ENCODE measurements around the gene SHANK2. TPM values are rescaled to one million over a fixed set of nuclear protein-coding genes. Genes with fewer than 3 reads are reported as not detected.
A peak's percentile ranks its signal among the peaks of the same experiment; 100 is the strongest.

SHANK2 gene
- total and polyA plus RNA-seq, 2 donors (not counting 3 experiments of a cell fraction or from before 2014, with no cell fraction given) = not detected

DNA sequence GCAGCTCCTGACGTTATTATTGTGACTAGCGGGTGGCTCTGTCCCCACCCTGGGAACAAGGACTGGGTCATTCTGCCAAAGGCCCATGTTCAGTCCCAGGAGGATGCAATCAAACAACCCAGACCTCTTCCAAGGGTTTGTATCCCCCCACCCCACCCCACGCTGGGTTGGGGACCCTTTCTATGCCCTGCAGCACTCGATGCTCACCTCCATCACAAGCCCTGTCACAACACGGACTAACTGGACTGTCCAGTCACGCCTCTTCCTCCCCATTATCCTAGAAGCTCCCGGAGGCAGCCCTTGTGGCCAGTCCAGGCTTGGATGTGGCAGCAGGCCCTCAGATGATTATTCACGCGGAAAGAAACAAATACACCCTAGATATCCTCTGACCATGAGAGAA is 3.7 kb downstream of the SHANK2 start:
- no peak for FAIRE-seq

DNA sequence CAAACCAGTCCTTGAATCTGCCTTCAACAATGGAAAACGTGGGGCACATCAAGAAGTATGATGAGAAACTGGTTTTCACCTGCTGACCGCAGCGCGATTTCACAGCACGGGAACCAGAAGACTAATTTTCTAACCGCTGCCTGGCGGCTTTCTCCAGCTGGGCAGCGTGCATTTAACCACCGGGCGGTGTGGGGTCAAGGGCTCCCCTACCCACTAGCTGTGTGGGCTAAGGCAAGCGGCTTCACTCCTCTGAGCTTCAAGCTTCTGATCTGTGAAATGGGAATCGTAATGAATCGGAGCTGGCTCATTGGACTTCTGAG is 4.2 kb downstream of the SHANK2 start:
- Histone ChIP-seq H2AFZ (ENCODE audit: low read depth, low read length) (no peak overlapping the region), H3K27ac (ENCODE audit: insufficient read depth, low read depth, low read length) (no peak overlapping the region), H3K4me3 (replicated peaks in 1 of 3; ENCODE audit: insufficient read depth in 1 of 3, low read depth in 1 of 3, low read length in 3 of 3) (no peak overlapping the region), H3K79me2 (ENCODE audit: control insufficient read depth, insufficient read depth, low read length) (no peaks in the 10 kb centered on the region), H3K4me1 (ENCODE audit: control insufficient read depth, extremely low read depth, insufficient read depth, low read length) (no peaks in the 10 kb centered on the region), H3K9me1 (replicated peaks; ENCODE audit: control insufficient read depth, extremely low read depth, insufficient read depth, low read length) (no peaks in the 10 kb centered on the region), H3K4me2 (ENCODE audit: insufficient read depth, low read length) (no peak overlapping the region), H3K27me3 (ENCODE audit: control insufficient read depth in 2 of 2, insufficient read depth in 2 of 2, low read length in 2 of 2) (peaks cover 9 to 28% of the 10 kb centered on the region in 2 experiments), H4K20me1 (replicated peaks; ENCODE audit: control insufficient read depth, extremely low read depth, insufficient read depth, low read length) (no peaks in the 10 kb centered on the region), H3K36me3 (ENCODE audit: control insufficient read depth in 2 of 2, extremely low read depth in 1 of 2, insufficient read depth in 2 of 2, low read length in 2 of 2) (no peaks in the 10 kb centered on the region), H3K9ac (replicated peaks; ENCODE audit: extremely low read depth, insufficient read depth, low read length) (no peak overlapping the region), H3K9me3 (replicated peaks; ENCODE audit: control insufficient read depth, insufficient read depth, low read length) (no peaks in the 10 kb centered on the region)
- FAIRE-seq (no peak), DNase-seq (ENCODE audit: low read depth, low spot score) (no peak)
- TF ChIP-seq FOS (IDR thresholded peaks at IDR 0.05; ENCODE audit: borderline replicate concordance, insufficient read depth, low read length) (no peak), EZH2 (IDR thresholded peaks at IDR 0.05; ENCODE audit: borderline replicate concordance, low read depth, low read length, severe bottlenecking) (no peak), JUN (IDR thresholded peaks at IDR 0.05; ENCODE audit: borderline replicate concordance, insufficient read depth, insufficient read length, low read depth) (no peak), MYC (IDR thresholded peaks at IDR 0.05; ENCODE audit: low read depth, low read length) (no peak)
- TF ChIP-seq, protein P1, sequence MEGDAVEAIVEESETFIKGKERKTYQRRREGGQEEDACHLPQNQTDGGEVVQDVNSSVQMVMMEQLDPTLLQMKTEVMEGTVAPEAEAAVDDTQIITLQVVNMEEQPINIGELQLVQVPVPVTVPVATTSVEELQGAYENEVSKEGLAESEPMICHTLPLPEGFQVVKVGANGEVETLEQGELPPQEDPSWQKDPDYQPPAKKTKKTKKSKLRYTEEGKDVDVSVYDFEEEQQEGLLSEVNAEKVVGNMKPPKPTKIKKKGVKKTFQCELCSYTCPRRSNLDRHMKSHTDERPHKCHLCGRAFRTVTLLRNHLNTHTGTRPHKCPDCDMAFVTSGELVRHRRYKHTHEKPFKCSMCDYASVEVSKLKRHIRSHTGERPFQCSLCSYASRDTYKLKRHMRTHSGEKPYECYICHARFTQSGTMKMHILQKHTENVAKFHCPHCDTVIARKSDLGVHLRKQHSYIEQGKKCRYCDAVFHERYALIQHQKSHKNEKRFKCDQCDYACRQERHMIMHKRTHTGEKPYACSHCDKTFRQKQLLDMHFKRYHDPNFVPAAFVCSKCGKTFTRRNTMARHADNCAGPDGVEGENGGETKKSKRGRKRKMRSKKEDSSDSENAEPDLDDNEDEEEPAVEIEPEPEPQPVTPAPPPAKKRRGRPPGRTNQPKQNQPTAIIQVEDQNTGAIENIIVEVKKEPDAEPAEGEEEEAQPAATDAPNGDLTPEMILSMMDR (IDR thresholded peaks at IDR 0.05; ENCODE audit: extremely low read depth in 1 of 2, insufficient read depth in 1 of 2, low read depth in 1 of 2, low read length in 2 of 2) = no peak
- TF ChIP-seq, protein P2, sequence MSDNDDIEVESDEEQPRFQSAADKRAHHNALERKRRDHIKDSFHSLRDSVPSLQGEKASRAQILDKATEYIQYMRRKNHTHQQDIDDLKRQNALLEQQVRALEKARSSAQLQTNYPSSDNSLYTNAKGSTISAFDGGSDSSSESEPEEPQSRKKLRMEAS (IDR thresholded peaks at IDR 0.05; ENCODE audit: insufficient read depth, insufficient read length) = no peak
- dilution Hi-C loops (cut with MboI; ENCODE audit: extremely low pct_ligation_motif_present, low sequenced_read_pairs) (no loop called here), intact Hi-C loops (cut with micrococcal nuclease) (no loop called here)
- no TSS peak for BruUV-seq (replicated peaks)
- ChIA-PET CTCF (no interaction called here), POLR2A (no interaction called here)

More for the DNA sequence above, 3.7 kb downstream of the SHANK2 start:
- Histone ChIP-seq H3K9me3 (replicated peaks; ENCODE audit: control insufficient read depth, insufficient read depth, low read length) (no peaks in the 10 kb centered on the region), H3K9ac (replicated peaks; ENCODE audit: extremely low read depth, insufficient read depth, low read length) (no peak overlapping the region), H3K36me3 (ENCODE audit: control insufficient read depth in 2 of 2, extremely low read depth in 1 of 2, insufficient read depth in 2 of 2, low read length in 2 of 2) (no peaks in the 10 kb centered on the region), H3K27me3 (ENCODE audit: control insufficient read depth in 2 of 2, insufficient read depth in 2 of 2, low read length in 2 of 2) (peaks cover 10 to 32% of the 10 kb centered on the region in 2 experiments), H3K4me1 (ENCODE audit: control insufficient read depth, extremely low read depth, insufficient read depth, low read length) (no peaks in the 10 kb centered on the region), H2AFZ (ENCODE audit: low read depth, low read length) (no peak overlapping the region), H3K9me1 (replicated peaks; ENCODE audit: control insufficient read depth, extremely low read depth, insufficient read depth, low read length) (no peaks in the 10 kb centered on the region), H3K4me2 (ENCODE audit: insufficient read depth, low read length) (no peak overlapping the region), H3K4me3 (replicated peaks in 1 of 3; ENCODE audit: insufficient read depth in 1 of 3, low read depth in 1 of 3, low read length in 3 of 3) (no peak overlapping the region), H3K79me2 (ENCODE audit: control insufficient read depth, insufficient read depth, low read length) (no peaks in the 10 kb centered on the region), H3K27ac (ENCODE audit: insufficient read depth, low read depth, low read length) (no peak overlapping the region), H4K20me1 (replicated peaks; ENCODE audit: control insufficient read depth, extremely low read depth, insufficient read depth, low read length) (no peaks in the 10 kb centered on the region)
- dilution Hi-C loops (cut with MboI; ENCODE audit: extremely low pct_ligation_motif_present, low sequenced_read_pairs) (no loop called here), intact Hi-C loops (cut with micrococcal nuclease) (no loop called here)
- no peak for DNase-seq (ENCODE audit: low read depth, low spot score)
- ChIA-PET CTCF (no interaction called here), POLR2A (no interaction called here)
- no TSS peak for BruUV-seq (replicated peaks)
- TF ChIP-seq GATA2 (IDR thresholded peaks at IDR 0.05; ENCODE audit: insufficient read depth, insufficient read length, low read depth, low read length) = no peak
- TF ChIP-seq, protein P1 (IDR thresholded peaks at IDR 0.05; ENCODE audit: extremely low read depth in 1 of 2, insufficient read depth in 1 of 2, low read depth in 1 of 2, low read length in 2 of 2) = no peak
- TF ChIP-seq POLR2A (IDR thresholded peaks at IDR 0.05; ENCODE audit: low read depth, low read length) = no peak
- TF ChIP-seq EZH2 (IDR thresholded peaks at IDR 0.05; ENCODE audit: borderline replicate concordance, low read depth, low read length, severe bottlenecking) = peak; percentile 35
- TF ChIP-seq POLR2AphosphoS5 (IDR thresholded peaks at IDR 0.05; ENCODE audit: insufficient read depth, low read depth, low read length) = no peak

Measured in endothelial cell of umbilical vein (primary cell).